Activated naive CD4-positive, alpha-beta T cell treated with anti-CD3 and anti-CD28 coated beads, Interleukin-2, amount 50 U/mL, for 72 hours (primary cell): ENCODE measurements around the gene PRSS57. TPM values are rescaled to one million over a fixed set of nuclear protein-coding genes. Genes with fewer than 3 reads are reported as not detected.

Experiments
- ATAC-seq, 2 donors: fragments of 150-1000 bp; cut with Tn5 transposase; 2 replicates each; pipeline ENCODE4 v1.10.0; 2021; ENCODE audit warnings: mild to moderate bottlenecking in 2 of 2, moderate library complexity in 2 of 2
- DNase-seq, 2 donors: peaks; one replicate each; pipeline ENCODE4 v3.0.0; 2021 to 2022; ENCODE audit warnings: low spot score in 2 of 2
- H3K27ac Mint-ChIP-seq, 2 donors: one replicate each; pipeline ENCODE4 v1.8.0; 2022; ENCODE audit warnings: mild to moderate bottlenecking in 2 of 2, mixed read lengths in 2 of 2
- H3K36me3 Mint-ChIP-seq, 2 donors: one replicate each; pipeline ENCODE4 v1.8.0; 2022; ENCODE audit warnings: mixed read lengths in 2 of 2
- H3K9me3 Mint-ChIP-seq, 2 donors: one replicate each; pipeline ENCODE4 v1.8.0; 2022; ENCODE audit warnings: mixed read lengths in 2 of 2
- total RNA-seq, 2 donors: library from RNA; stranded (reverse); gene quantifications; one replicate each; pipeline ENCODE4 v1.2.3, GENCODE V29; 2022

PRSS57 gene
- total RNA-seq, 2 donors from 2014 or later, result not detected

DNA sequence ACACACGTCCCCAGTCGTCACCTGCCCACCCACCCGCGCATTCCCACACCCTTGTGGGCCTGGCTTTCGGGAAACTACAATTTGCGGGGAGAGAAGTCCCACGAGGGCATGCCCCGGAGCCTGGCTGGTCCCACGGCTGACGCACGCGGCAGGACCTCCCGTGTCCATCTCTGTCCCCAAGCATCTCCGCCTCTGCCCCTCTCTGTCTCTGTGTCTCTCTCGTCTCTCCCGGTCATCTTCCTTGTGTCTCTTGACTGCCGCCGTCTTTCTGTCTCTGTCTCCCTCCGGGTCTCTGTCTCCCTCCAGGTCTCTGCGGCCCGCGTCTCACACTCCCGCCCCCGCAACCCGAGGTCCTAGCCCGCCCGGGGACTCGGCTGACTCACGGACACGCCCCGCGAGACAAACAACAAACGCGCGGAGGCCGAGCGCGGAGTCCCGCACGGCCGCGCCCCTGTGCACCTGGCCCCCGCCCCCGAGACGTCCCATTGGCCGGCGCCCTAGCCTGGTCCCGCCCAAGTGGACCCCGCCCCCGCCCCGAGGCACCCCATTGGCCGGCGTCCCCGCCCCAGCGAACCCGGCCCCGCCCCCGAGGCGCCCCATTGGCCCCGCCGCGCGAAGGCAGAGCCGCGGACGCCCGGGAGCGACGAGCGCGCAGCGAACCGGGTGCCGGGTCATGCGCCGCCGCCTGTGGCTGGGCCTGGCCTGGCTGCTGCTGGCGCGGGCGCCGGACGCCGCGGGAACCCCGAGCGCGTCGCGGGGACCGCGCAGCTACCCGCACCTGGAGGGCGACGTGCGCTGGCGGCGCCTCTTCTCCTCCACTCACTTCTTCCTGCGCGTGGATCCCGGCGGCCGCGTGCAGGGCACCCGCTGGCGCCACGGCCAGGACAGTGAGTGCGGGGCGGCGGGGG is 55.7 kb downstream of the PRSS57 start, which contains the start of gene FGF22:
FGF22 (plus strand) TSS at position 627 of the 908 bp plus-strand sequence; CDS start at position 674, 47 bp downstream.
- DNase-seq, result peak; percentile 89 to 95
- Mint-ChIP-seq H3K9me3 (no peaks in the 10 kb centered on the region), H3K36me3 (no peaks in the 10 kb centered on the region), H3K27ac (peak within 1 kb of the TSS; percentile 45 to 64)
- peak; percentile 93 to 94 for ATAC-seq

DNA sequence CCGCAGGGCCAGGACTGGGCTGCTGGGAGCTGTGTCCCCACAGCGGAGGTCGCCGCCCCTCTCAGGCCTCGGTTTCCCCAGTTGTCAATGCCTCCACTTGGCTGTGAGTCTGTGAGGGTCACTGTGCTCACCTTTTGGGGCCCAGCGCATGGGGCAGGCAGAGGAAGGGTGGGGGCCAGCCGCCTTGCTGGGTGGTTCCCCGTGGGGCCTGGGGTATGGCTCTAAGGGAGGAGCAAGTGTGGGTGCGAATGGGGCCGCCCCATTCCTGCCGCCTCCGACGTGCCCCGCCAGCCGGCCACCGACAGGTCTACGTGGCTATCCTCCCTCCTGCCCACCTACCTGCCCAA is 56.4 kb downstream of the PRSS57 start:
- Mint-ChIP-seq H3K36me3 (no peaks in the 10 kb centered on the region), H3K27ac (peak overlapping the region in 1 of 2 donors; percentile 64), H3K9me3 (no peaks in the 10 kb centered on the region)
- ATAC-seq (no peak), DNase-seq (no peak)

Other genes starting within 250 kb of the PRSS57 start
- not detected for gene SHC2, start 234.4 kb downstream of the PRSS57 start, total RNA-seq
- under 1 TPM; 0.25 to 0.47 TPM for gene MADCAM1, start 199.0 kb downstream of the PRSS57 start, total RNA-seq
- gene TPGS1, start 188.0 kb downstream of the PRSS57 start, total RNA-seq, result 10 to 100 TPM in 1 of 2 donors, 1 to 10 TPM in 1; 5.9 to 10.2 TPM
- 10 to 100 TPM; 46.3 to 59.6 TPM for gene CDC34, start 163.7 kb downstream of the PRSS57 start, total RNA-seq
- 10 to 100 TPM; 14.1 to 52.7 TPM for gene GZMM, start 151.4 kb downstream of the PRSS57 start, total RNA-seq
- 100 to 1,000 TPM; 170 to 194 TPM for gene BSG, start 122.9 kb downstream of the PRSS57 start, total RNA-seq
- gene HCN2, start 105.6 kb downstream of the PRSS57 start, total RNA-seq, result under 1 TPM; 0.41 to 0.58 TPM
- 10 to 100 TPM; 47.0 to 57.7 TPM for gene POLRMT, start 61.9 kb downstream of the PRSS57 start, total RNA-seq
- gene FGF22, start 55.6 kb downstream of the PRSS57 start, total RNA-seq, result not detected
- gene RNF126, start 32.2 kb downstream of the PRSS57 start, total RNA-seq, result 10 to 100 TPM; 69.6 to 98.7 TPM
- gene FSTL3, start 19.1 kb downstream of the PRSS57 start, total RNA-seq, result 10 to 100 TPM in 1 of 2 donors, 1 to 10 TPM in 1; 4.1 to 10.1 TPM
- under 1 TPM in 1 of 2 donors, not detected in 1; 0.66 TPM for gene PALM, start 13.5 kb upstream of the PRSS57 start, total RNA-seq
- under 1 TPM in 1 of 2 donors, not detected in 1; 0.50 TPM for gene MISP, start 55.7 kb upstream of the PRSS57 start, total RNA-seq
- 100 to 1,000 TPM; 485 to 591 TPM for gene PTBP1, start 102.0 kb upstream of the PRSS57 start, total RNA-seq
- not detected for gene PLPPR3, start 126.5 kb upstream of the PRSS57 start, total RNA-seq
- gene AZU1, start 132.4 kb upstream of the PRSS57 start, total RNA-seq, result not detected
- not detected for gene PRTN3, start 145.5 kb upstream of the PRSS57 start, total RNA-seq
- gene ELANE, start 156.9 kb upstream of the PRSS57 start, total RNA-seq, result not detected
- 1 to 10 TPM in 1 of 2 donors, not detected in 1; 4.9 TPM for gene CFD, start 164.2 kb upstream of the PRSS57 start, total RNA-seq
- gene MED16, start 197.7 kb upstream of the PRSS57 start, total RNA-seq, result 10 to 100 TPM; 42.0 to 61.8 TPM
- gene RNU6-9, start 198.0 kb upstream of the PRSS57 start, total RNA-seq, result not detected
- gene R3HDM4, start 217.8 kb upstream of the PRSS57 start, total RNA-seq, result 100 to 1,000 TPM in 1 of 2 donors, 10 to 100 TPM in 1; 98.3 to 102 TPM
- gene KISS1R, start 221.9 kb upstream of the PRSS57 start, total RNA-seq, result 10 to 100 TPM; 10.9 to 32.4 TPM
- 10 to 100 TPM; 22.4 to 35.7 TPM for gene ARID3A, start 230.6 kb upstream of the PRSS57 start, total RNA-seq